K562 (cell line): ENCODE data around the gene BLOC1S4. TPM values are rescaled to one million over a fixed set of nuclear protein-coding genes. Genes with fewer than 3 reads are reported as not detected.

Source experiments
- ARID4B ChIP-seq: sonication (generic); formaldehyde crosslinking; IDR thresholded peaks from 2 replicates; pipeline ENCODE4 v1.8.0; 2022; ENCODE audit warnings: mild to moderate bottlenecking, missing genetic modification reagents
- CBX5 ChIP-seq: IDR thresholded peaks from 2 replicates; pipeline ENCODE4 v1.6.1; 2014; ENCODE audit warnings: low read depth, borderline replicate concordance
- CSDE1 ChIP-seq, 2 experiments: fragments of 450-650 bp; IDR thresholded peaks; 2 replicates each; pipeline ENCODE4 v1.6.1; 2016; ENCODE audit warnings: mild to moderate bottlenecking in 1 of 2
- EGR1 ChIP-seq: fragments of 450-650 bp; conservative IDR thresholded peaks from 2 replicates; pipeline ENCODE4 v1.6.1; 2017; ENCODE audit warnings: mild to moderate bottlenecking
- ESRRA ChIP-seq: fragments of 450-650 bp; IDR thresholded peaks from 2 replicates; pipeline ENCODE4 v1.6.1; 2014; ENCODE audit warnings: low read depth, mild to moderate bottlenecking, moderate library complexity, borderline replicate concordance
- GABPA ChIP-seq: fragments of 200-800 bp; sonication (Bioruptor generic); conservative IDR thresholded peaks from 2 replicates; pipeline ENCODE4 v1.6.1; 2016; ENCODE audit warnings: low read depth, missing genetic modification characterization, missing compliant biosample characterization
- JUN ChIP-seq, 2 experiments: sonication (generic) in 1 of 2; formaldehyde crosslinking in 1 of 2; IDR thresholded peaks; 2 replicates each; pipeline versions ENCODE4 v1.6.1 to v1.8.0; 2012 to 2022; ENCODE audit warnings: borderline replicate concordance in 2 of 2, mild to moderate bottlenecking in 2 of 2, improper control_type of control experiment in 1 of 2, low read depth in 1 of 2, low read length in 1 of 2, missing genetic modification reagents in 1 of 2
- MYBL2 ChIP-seq, 2 experiments: fragments of 450-650 bp in 1 of 2; sonication (generic) in 1 of 2; formaldehyde crosslinking in 1 of 2; IDR thresholded peaks; 2 replicates each; pipeline versions ENCODE4 v1.6.1 to v1.8.1; 2017 to 2022; ENCODE audit warnings: borderline replicate concordance in 1 of 2, inconsistent platforms in 1 of 2, low read depth in 1 of 2, mild to moderate bottlenecking in 1 of 2, missing genetic modification reagents in 1 of 2, moderate library complexity in 1 of 2
- PML ChIP-seq: IDR thresholded peaks from 2 replicates; pipeline ENCODE4 v1.6.1; 2012; ENCODE audit warnings: low read length, inconsistent platforms
- POLR2B ChIP-seq: fragments of 450-650 bp; IDR thresholded peaks from 2 replicates; pipeline ENCODE4 v1.6.1; 2018; ENCODE audit warnings: low read depth; ENCODE audit not compliant: partially characterized antibody
- PREB ChIP-seq: sonication (generic); formaldehyde crosslinking; IDR thresholded peaks from 2 replicates; pipeline ENCODE4 v1.8.1; 2023; ENCODE audit warnings: mild to moderate bottlenecking, missing genetic modification reagents
- RAD51 ChIP-seq: fragments of 450-650 bp; IDR thresholded peaks from 2 replicates; pipeline ENCODE4 v1.7.1; 2016; ENCODE audit warnings: low read depth, mild to moderate bottlenecking, borderline replicate concordance
- RFX7 ChIP-seq: fragments of 250-450 bp; sonication (Bioruptor Pico); IDR thresholded peaks from 2 replicates; pipeline ENCODE4 v1.5.1; 2021; ENCODE audit warnings: mild to moderate bottlenecking
- ZNF232 ChIP-seq: sonication (generic); formaldehyde crosslinking; IDR thresholded peaks from 2 replicates; pipeline ENCODE4 v1.8.0; 2022; ENCODE audit warnings: mild to moderate bottlenecking, missing genetic modification reagents
- ZNF239 ChIP-seq: fragments of 250-450 bp; sonication (Bioruptor Pico); IDR thresholded peaks from 2 replicates; pipeline ENCODE4 v1.4.0; 2020; ENCODE audit warnings: mild to moderate bottlenecking
- ZNF253 ChIP-seq: fragments of 250-450 bp; sonication (Bioruptor Pico); conservative IDR thresholded peaks from 2 replicates; pipeline ENCODE4 v1.6.1; 2021; ENCODE audit warnings: mild to moderate bottlenecking
- ZNF316 ChIP-seq: fragments of 450-650 bp; IDR thresholded peaks from 2 replicates; pipeline ENCODE4 v1.6.1; 2016
- ZNF609 ChIP-seq: sonication (generic); formaldehyde crosslinking; IDR thresholded peaks from 2 replicates; pipeline ENCODE4 v1.8.1; 2023; ENCODE audit warnings: missing genetic modification reagents, mild to moderate bottlenecking, borderline replicate concordance
- polyA plus RNA-seq, 8 experiments: library from polyadenylated mRNA; depleted of rRNA in 4 of 8; stranded (reverse) in 5 of 8; unstranded in 3 of 8; fragments of >200 nt; fragmentation: Nextera tagmentation in 2 of 8; fragmentation: Illumina TruSeq in 1 of 8; extraction: Ambion mirVana in 2 of 8; extraction: Trizol in 1 of 8; gene quantifications; 2 replicates each; pipeline versions ENCODE4 v1.2.1 to v1.2.3, GENCODE V29; 2011 to 2014; ENCODE audit warnings: inconsistent platforms in 1 of 8, missing spikeins in 1 of 8
- total RNA-seq, 7 experiments: library from RNA; depleted of rRNA in 6 of 7; stranded (reverse); fragments of >200 nt in 6 of 7; fragmentation: Illumina TruSeq in 2 of 7; extraction: Trizol in 2 of 7; gene quantifications; 2 replicates each; pipeline versions ENCODE4 v1.2.1 to v1.2.3, GENCODE V29; 2011 to 2021; ENCODE audit warnings: low replicate concordance in 1 of 7

BLOC1S4 gene
- total and polyA plus RNA-seq, 9 of the 15 experiments (the other 6 are each of a cell fraction or from before 2014, with no cell fraction given) = 3.1 to 31.6 (median 11.2) TPM

GRCh38 chr4:6674500-6675149, 41.3 kb upstream of the BLOC1S4 start (continued):
- TF ChIP-seq ZNF609 (CRISPR knock-in tag) = no peak
- no peak for TF ChIP-seq ZNF316
- no peak for TF ChIP-seq CSDE1 (IDR thresholded peaks at IDR 0.05)
- TF ChIP-seq MYBL2 (IDR thresholded peaks at IDR 0.05; ENCODE audit: low read depth) = no peak
- TF ChIP-seq MYBL2 (CRISPR knock-in tag; IDR thresholded peaks at IDR 0.05; ENCODE audit: borderline replicate concordance) = no peak
- no peak for TF ChIP-seq ZNF253
- TF ChIP-seq POLR2B = no peak
- TF ChIP-seq ZNF232 (CRISPR knock-in tag) = no peak
- TF ChIP-seq CBX5 = no peak
- TF ChIP-seq ARID4B (CRISPR knock-in tag) = peak; percentile 68
- no peak for TF ChIP-seq ZNF239 (CRISPR knock-in tag)
- no peak; the same call in 1 of the 2 replicates for TF ChIP-seq GABPA (tag)
- TF ChIP-seq PML = peak; percentile 65; the same call in 1 of the 2 replicates
- no peak; the same call in 1 of the 2 replicates for TF ChIP-seq EGR1
- TF ChIP-seq ESRRA = no peak
- TF ChIP-seq RAD51 = peak; percentile 26; the same call in 1 of the 2 replicates
- TF ChIP-seq RFX7 = no peak
- TF ChIP-seq JUN (IDR thresholded peaks at IDR 0.05; ENCODE audit: borderline replicate concordance, low read depth, low read length) = 0 out of 2 replicates have a peak, but pooled peaks have one; percentile 53
- no peak for TF ChIP-seq JUN (CRISPR knock-in tag; IDR thresholded peaks at IDR 0.05; ENCODE audit: borderline replicate concordance)
- no peak for TF ChIP-seq PREB
